ENCODE data around the gene CALD1. TPM values are rescaled to one million over a fixed set of nuclear protein-coding genes. Genes with fewer than 3 reads are reported as not detected.

CALD1 gene
- total RNA-seq, 1 donor from 2014 or later: 61.8 TPM

- Mint-ChIP-seq H3K4me1 (ENCODE audit: low read depth, unreplicated experiment) (peaks cover 5% of the 10 kb centered on the region), H3K36me3 (ENCODE audit: unreplicated experiment) (no peaks in the 10 kb centered on the region), H3K27ac (ENCODE audit: unreplicated experiment) (no peak overlapping the region), H3K27me3 (ENCODE audit: unreplicated experiment) (no peaks in the 10 kb centered on the region), H3K9me3 (ENCODE audit: unreplicated experiment) (no peaks in the 10 kb centered on the region), H3K4me3 (ENCODE audit: unreplicated experiment) (no peak overlapping the region)
- no peak for TF ChIP-seq CTCF (IDR thresholded peaks at IDR 0.05; ENCODE audit: partially characterized antibody, unreplicated experiment)
- no peak for DNase-seq
These were observed 162.5 kb downstream of the CALD1 start for GRCh38 chr7:134941952-134942351.

- DNase-seq: no peak
- no peaks in the 10 kb centered on the region for H3K9me3 Mint-ChIP-seq (ENCODE audit: unreplicated experiment)
- H3K27me3 Mint-ChIP-seq (ENCODE audit: unreplicated experiment): no peaks in the 10 kb centered on the region
- H3K4me3 Mint-ChIP-seq (ENCODE audit: unreplicated experiment): no peak overlapping the region
- H3K4me1 Mint-ChIP-seq (ENCODE audit: low read depth, unreplicated experiment): peaks cover 2% of the 10 kb centered on the region
- TF ChIP-seq CTCF (IDR thresholded peaks at IDR 0.05; ENCODE audit: partially characterized antibody, unreplicated experiment): no peak
- no peaks in the 10 kb centered on the region for H3K36me3 Mint-ChIP-seq (ENCODE audit: unreplicated experiment)
- no peak overlapping the region for H3K27ac Mint-ChIP-seq (ENCODE audit: unreplicated experiment)
These were observed 163.4 kb downstream of the CALD1 start for GRCh38 chr7:134942690-134943466.

- Mint-ChIP-seq H3K9me3 (ENCODE audit: unreplicated experiment) (no peaks in the 10 kb centered on the region), H3K4me3 (ENCODE audit: unreplicated experiment) (no peak overlapping the region), H3K27me3 (ENCODE audit: unreplicated experiment) (no peaks in the 10 kb centered on the region), H3K27ac (ENCODE audit: unreplicated experiment) (peak overlapping the region; percentile 53), H3K36me3 (ENCODE audit: unreplicated experiment) (no peaks in the 10 kb centered on the region), H3K4me1 (ENCODE audit: low read depth, unreplicated experiment) (no peaks in the 10 kb centered on the region)
- no peak for TF ChIP-seq CTCF (IDR thresholded peaks at IDR 0.05; ENCODE audit: partially characterized antibody, unreplicated experiment)
- no peak for DNase-seq
These were observed 164.5 kb downstream of the CALD1 start for GRCh38 chr7:134943785-134944400.

DNA sequence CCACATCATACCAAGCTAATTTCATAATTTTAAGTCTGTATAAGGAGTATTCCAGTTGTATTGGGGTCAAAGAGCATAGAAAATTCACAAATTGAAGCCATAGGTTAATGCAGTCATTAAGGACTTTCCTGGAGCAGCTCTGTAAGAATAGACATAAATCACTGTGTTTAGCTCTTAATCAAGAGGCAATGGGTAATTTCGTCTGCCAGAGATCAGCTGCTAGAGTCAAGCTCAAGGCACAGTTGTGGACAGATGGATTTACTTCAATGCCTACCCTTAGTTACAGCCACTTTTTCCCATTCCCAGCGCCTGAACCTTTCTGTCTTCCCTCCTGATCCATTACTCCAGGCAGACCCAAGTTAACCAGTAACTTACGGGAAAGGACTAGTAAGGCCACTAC, 166.3 kb downstream of the CALD1 start:
- H3K4me1 Mint-ChIP-seq (ENCODE audit: low read depth, unreplicated experiment): no peaks in the 10 kb centered on the region
- peaks cover 9% of the 10 kb centered on the region for H3K36me3 Mint-ChIP-seq (ENCODE audit: unreplicated experiment)

More for the DNA sequence above, 166.3 kb downstream of the CALD1 start:
- Mint-ChIP-seq H3K4me3 (ENCODE audit: unreplicated experiment) (no peak overlapping the region), H3K9me3 (ENCODE audit: unreplicated experiment) (no peaks in the 10 kb centered on the region), H3K27me3 (ENCODE audit: unreplicated experiment) (no peaks in the 10 kb centered on the region), H3K27ac (ENCODE audit: unreplicated experiment) (no peak overlapping the region)
- no peak for TF ChIP-seq CTCF (IDR thresholded peaks at IDR 0.05; ENCODE audit: partially characterized antibody, unreplicated experiment)
- DNase-seq: no peak

Measured in glutamatergic neuron (in vitro differentiated cells).